HG02623 (cell line): ENCODE results near the gene MUC4.
"Not testable (repeated sequence)": the region's sequence is repeated elsewhere in the genome, so short reads cannot be mapped to it uniquely, and the experiment has no call there.

Experiments used
- ATAC-seq: cut with Tn5 transposase; IDR thresholded peaks from one replicate; pipeline ENCODE4 v1.9.1; 2021; ENCODE audit warnings: moderate library complexity; ENCODE audit not compliant: unreplicated experiment

Gene MUC4

DNA sequence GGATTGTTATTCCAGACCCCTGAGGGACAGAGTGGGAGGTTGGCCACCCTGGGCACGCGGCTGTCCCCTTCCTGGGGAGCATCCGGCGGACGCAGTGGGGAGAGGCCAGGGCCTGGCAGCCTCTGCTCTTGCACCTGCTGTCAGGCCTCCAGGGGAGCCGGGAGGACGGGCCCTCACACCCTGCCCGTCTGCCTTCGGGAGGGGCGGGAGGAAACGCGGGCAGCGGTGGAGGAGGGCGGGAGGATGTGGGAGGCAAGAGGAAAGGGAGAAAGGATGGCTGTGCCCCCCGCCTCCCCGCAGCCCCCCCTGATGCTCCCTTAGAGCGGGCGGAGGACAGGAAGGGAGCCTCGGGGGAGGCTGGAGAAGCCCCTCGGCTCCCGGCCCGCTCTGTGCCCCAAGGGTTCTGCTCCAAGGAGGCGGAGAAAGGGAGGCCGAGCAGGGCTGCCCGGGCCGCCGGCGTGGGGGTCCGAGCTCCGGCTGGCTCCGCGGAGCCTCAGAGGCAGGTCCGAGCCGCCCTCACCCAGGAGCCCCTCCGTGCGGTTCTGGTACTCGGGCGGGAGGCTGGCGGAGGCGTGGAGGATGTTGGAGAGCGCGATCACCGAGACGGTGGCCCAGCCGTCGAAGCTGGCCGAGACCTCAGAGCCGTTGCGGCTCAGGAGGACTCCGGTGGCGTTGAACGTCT lies 50.0 kb downstream of the MUC4 start:
- no peak for ATAC-seq

DNA sequence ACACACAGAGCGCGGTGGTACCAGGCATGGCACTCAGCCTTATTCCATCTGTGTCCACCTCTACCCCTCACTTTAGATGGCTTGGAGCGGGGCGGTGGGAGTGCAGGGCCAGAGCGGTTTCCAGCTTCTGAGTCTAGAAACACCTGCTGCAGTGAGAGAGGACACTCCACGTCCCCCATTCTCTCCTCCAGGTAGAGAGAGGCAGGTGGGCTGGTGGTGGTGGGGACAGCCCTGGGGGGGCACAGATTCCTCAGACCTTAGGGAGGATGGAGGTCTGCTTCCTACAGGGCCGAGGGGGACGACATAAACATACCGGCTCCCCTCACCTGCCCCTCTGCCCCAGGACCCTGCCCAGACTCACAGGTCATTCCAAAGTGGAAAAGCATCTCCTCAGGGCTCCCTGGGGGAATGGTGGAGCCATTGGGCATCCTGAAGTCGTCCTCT lies 50.6 kb downstream of the MUC4 start:
- ATAC-seq, result no peak

DNA sequence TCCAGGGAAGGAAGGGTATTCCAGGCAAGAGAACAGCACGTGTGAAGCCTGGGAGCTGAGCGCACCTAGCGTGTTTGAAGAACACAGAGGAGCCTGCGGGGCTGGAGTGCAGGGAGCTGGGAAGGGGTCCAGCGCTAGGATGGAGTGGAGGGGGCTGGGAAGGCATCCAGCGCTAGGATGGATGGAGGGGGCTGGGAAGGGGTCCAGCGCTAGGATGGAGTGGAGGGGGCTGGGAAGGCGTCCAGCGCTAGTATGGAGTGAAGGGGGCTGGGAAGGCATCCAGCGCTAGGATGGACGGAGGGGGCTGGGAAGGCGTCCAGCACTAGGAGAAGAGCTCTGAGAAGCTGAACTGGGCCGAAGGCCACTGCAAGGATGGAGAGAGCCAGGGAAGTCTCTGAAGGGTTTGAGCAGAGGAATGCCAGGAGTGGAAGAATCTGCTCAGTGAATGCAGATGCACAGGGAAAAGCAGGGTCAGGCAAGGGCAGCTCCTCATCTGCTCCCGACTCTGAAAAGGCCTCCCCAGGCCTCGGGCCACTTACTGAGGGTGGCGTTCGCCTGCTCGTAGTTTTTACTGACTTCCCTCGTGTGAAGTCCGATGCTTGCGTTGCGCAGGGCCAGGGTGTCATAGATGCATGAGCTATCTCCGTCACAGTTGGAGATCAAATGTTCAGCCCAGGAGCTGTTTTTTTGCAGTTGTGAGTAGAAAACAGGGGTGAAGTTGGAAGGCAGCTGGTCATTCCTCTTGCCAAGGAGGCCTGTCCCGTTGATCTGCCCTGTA lies 51.2 kb downstream of the MUC4 start:
- no peak for ATAC-seq

DNA sequence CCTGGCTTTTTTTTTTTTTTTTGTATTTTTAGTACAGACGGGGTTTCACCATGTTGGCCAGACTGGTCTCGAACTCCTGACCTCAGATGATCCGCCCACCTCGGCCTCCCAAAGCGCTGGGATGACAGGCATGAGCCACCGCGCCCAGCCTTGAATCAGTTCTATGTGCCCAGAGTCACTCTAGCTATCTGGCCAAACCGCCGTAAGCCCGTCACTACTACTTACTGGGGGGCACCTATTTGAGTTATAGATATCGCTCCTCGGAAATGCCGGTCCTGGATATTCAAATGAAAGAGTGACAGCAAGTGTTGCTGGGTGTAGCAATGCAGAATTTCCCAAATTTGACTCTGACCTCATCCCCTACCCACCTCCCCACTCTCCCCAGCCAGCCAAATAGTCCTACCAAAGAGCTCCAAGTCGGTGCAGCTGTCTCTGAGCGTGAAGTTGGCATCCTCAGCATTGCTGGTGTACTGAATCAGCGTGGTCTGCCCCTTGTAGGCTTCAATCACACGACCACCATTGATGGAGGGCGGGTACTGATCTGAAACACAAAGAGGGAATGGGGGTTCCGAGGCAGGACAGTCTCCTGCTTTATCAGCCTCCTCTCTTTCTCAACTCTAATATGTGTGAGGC lies 52.9 kb downstream of the MUC4 start:
- no peak for ATAC-seq

DNA sequence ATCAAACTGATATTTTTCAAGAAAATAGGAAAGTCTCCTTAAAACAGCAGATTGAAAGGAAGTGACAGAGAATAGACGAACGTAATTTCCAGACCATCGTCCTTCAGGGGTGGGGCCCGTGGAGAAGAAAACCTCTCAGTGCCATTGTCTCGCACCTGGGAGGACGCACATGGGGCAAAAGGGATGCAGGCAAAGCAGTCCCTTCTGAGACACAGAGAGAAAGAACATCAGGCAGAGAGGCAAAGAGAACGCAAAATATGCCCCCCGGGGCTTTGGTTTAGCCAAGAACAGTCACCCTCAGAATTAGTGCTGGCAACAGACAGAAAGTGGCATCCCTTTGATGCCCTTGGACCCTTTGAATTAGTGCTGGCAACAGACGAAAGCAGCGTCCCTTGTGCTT lies 53.9 kb downstream of the MUC4 start:
- no peak for ATAC-seq

DNA sequence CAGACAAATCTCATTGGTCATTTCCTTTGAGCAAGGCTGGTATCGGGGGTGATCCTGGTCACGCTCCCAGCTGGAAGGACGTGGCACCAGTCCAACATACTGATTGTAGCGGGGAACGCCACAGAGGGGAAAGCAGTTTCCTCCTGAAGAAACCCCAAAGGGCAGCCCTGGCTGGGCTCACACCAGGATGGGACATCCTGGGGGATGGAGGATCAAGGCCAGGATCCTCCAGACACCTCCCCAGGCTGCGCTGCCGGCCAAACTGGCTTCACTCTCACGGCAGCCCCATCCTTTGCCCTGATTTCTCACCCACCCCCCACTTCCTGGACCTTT lies 54.3 kb downstream of the MUC4 start:
- ATAC-seq, result no peak

DNA sequence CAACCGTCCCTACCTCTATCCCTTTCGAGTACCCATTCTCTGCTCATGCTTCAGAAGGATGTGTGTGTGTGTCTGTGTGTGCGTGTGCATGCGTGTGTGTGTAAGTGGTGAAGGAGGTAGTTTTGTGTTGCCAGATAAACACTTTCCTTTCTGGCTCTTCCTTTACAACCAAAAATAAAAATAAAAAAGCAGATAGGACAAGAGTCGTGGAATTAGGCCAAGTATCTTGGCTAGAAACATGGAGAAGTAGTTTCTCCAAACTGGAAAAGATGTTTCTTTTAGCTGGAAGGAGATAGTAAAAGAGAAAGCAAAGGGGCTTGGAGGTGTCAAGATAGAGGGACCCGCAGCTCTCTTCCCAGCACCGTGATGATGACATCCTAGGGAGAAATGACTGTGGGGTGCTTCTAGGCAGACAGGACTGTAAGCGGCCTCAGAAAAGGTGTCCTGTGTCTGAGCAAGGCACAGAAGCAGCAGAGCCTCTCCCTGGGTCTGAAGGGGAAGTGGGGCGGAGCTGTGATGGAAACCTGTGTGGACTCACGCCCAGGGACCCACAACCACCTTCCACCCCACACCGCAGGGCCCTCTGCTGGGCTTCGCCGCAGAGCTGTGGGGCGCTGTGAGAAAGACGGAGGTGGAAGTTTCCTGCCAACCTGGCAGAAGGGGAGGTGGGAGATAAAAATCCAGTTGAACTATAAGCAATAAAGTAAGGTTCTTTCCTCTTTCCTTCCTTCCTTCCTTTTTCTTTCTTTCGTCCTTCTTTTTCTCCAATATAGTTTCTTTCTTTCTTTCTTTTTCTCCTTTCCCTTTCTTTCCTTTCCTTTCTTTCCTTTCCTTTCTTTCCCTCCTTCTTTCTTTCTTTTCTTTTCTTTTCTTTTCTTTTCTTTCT lies 55.7 kb downstream of the MUC4 start:
- no peak for ATAC-seq

DNA sequence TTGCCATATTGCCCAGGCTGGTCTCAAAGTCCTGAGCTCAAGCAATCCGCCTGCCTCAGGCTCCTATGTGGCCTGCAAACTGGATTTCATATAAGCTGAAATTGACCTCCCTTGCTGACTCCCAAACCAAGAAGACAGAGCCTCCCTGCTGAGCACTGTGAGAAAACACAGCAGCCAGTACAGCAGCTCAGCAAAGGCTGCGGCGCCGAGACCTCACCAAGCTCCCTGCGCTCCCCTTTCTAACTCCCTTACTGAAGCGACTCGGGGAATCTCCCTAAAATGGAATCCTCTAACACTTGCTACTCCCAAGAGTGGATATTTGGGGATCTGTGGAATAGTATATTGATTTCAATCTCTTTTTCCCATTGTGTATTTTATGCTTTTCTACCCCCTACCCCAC lies 56.3 kb downstream of the MUC4 start:
- ATAC-seq, result no peak

DNA sequence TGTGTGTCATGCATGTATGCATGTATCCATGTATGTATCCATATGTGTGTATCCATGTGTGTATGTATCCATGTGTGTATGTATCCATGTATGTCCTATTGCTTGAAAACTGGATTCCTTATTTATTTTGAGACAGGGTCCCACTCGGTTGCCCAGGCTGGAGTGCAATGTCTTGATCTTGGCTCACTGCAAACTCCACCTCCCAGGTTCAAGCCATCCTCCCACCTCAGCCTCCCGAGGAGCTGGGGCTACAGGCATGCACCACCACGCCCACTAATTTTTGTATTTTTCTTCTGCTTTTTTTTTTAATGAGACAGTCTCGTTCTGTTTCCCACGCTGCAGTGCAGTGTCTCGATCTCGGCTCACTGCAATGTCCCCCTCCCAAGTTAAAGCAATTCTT lies 56.8 kb downstream of the MUC4 start:
- ATAC-seq, result no peak

DNA sequence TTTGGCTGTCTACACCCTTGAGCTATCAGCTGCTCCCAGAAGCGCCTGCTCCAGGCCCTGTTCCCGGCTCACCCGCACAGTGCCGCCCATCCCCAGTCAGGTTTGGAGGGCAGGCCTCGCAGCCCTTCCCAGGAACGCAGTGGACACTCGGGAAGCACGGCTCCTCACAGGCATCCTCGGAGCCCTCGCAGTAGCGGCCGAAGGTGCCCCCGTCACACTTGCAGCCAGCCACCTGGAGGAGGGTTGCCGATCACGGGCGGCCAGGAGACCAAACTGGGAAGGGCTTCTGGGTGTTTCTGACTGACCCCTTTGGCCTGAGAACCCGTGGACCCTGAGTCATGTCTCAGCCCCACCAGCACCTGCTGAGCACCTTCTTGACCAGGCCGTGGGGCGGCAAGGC lies 57.6 kb downstream of the MUC4 start:
- ATAC-seq, result no peak

DNA sequence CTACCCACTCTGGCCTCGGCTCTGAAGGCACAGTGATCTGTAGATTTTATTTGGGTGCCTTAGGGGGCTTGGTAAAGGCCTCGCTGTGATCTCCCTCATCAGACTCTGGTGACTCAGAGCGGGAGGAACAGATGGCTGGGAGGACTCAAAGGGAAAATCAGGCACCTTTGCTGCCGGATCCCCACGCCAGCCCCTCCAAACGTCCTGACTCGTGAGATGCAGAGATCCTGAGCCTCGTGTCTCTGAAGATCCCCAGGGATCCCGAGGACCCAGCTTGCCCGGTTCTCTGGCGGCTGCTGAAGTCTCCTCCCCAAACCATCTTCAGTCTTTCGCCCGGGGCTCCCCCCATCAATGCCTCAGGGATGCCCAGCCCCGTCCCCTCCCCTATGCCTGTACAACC lies 58.1 kb downstream of the MUC4 start:
- ATAC-seq, result no peak

DNA sequence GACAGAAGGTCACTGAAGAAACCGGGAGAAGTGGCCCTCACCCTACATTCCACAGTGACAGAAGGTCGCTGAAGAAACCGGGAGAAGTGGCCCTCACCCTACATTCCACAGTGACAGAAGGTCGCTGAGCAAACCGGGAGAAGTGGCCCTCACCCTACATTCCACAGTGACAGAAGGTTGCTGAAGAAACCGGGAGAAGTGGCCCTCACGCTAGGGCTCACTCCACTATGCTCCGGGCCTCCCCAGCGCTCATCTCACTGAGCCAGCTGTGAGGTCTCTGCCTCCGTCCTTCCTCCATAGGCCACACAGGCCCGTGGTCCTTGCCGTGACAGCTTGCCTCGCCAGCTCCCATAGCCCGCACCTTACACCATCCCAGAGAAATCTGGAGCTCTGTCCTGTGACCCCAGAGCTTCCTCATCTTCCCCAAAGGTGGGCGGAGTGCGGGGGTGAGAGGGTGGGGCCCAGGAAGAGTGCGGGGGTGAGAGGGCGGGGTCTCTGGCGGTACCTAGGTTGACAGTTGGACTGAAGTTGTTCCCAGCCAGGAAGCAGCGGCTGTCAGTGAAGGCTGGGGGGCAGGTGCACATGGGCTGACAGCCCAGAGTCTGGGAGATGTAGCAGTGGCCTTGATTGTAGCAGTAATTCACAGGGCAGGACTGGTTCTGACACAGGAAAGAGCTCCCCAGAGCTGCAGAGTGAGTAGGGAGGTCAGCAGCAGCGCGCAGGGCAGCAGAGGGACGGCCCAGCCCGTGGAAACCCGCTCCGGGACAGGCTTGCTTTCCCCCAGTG lies 59.0 kb downstream of the MUC4 start:
- ATAC-seq, result no peak

DNA sequence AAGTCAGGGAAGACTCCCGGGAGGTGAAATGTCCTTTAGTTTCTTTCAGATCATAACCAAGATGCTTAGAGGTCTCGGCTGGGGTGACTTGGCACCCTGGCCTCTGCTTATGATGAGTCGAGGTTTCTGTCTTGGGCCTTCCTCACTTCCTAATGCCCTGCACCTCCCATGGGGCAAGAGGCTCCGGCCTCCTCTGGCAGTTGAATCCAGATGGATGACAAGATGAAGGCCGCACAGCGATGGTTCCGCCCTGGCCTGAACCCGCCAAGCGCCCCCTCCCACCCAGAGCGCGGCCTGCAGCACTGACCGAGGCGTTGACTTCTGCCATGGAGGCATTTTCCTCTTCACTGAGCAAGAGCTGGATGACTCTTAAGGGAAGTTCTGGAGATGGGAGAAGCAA lies 59.7 kb downstream of the MUC4 start:
- no peak for ATAC-seq

DNA sequence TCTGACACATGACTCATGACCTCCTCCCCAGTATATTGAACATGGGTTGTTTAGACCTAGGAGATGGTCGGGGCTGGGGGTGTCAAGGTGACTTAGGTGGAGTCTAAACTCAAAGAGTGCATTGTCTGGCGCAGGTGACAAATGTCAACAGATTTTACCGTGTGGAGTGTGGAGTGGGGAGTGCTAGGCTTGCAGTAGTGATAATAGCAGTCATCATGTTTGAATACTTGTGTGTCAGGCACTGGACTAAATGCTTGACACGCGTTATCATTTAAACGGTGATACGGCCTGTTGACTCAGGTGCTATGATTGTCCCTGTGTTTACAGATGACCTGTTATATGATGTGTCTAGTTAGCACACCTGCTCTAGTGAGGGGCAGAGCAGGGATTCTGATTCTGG lies 60.2 kb downstream of the MUC4 start:
- no peak for ATAC-seq

DNA sequence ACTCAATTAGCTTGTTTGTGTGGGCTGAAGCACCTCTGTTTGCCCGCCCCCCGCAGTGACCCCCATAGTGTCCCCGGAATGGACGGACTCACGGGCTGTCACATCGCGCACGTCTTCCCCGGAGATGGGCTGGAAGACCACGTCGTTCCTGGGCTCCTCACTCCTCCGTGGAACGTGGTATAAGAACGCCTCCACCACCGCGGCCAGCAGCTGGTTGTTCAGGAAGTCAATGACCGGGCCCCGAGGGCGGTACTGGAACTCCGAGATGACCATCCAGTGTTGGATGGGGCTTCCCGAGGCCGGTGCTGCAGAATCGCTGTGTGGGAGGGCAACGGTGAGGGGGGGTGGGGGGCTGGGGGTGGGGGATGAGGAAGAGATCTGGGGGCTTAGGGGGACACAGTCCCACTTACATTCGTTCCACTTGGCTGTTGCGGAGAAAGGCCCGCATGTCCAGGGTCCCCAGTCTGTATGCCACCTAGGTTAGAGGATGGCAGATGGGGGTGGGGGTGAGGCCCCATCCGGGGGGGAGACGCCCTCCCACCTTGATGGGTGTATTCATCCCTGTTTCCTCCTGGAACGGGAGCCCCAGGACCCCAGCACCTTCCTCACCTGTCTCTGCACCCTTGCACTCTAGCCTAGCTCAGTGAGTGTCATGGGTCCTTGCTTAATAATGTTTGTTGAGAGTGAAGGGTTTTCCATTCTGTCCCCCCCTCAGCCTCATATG lies 60.8 kb downstream of the MUC4 start:
- no peak for ATAC-seq

DNA sequence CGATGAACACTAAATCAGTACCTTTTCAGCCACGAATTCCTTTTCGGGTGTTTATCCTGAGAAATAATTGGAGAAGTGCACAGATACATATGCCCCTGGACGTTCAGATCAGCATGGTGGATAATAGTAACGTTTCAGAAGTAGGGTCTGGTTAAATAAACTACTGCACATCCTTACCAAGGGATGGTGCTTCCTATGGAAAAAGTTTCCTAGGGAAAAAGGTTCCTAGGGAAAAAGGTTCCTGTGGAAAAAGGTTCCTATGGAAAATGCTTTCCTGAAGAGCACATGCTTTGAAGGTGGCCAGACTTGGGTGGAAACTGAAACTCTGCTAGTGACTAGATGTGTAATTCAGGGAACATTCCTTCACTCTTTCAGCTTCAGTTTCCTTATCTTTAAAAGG lies 62.6 kb downstream of the MUC4 start:
- not testable (repeated sequence) for ATAC-seq

DNA sequence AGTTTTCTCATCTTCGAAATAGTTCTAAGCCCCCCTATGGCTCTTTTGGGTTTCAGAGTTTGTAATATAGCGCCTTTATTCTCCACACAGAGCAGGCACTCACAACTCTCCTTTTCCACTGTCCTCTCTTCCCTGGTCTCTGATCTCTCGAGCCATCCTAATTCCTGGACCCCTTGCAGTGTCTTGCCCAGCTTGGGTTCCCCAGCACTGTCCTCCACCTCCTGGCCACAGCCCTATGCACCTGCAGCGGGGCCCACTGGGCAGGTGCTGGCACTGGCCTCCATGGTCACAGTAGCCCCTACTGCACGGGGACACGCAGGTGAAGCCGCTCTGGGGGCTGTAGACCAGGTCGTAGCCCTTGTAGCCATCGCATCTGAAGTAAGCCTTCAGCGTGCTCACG lies 63.1 kb downstream of the MUC4 start:
- ATAC-seq, result no peak

DNA sequence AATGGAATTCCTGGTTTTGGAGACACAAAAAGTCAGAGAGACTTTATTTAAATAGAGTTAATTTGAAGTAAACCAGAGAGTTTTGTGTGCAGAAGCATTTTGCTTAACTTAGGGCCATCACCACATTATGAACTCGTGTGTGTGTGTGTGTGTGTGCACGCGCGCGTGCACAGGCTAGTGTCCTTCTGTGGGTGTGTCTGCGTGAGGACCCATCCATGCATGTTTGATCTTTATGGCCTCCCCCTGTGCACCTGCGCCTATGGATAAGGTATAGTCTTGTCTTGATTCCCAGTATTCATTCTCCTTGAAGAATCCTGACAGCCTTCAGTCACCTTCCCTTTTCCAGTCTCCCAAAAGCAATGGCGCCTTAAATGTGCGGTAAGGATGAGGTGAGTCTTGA lies 65.0 kb downstream of the MUC4 start:
- ATAC-seq, result no peak

DNA sequence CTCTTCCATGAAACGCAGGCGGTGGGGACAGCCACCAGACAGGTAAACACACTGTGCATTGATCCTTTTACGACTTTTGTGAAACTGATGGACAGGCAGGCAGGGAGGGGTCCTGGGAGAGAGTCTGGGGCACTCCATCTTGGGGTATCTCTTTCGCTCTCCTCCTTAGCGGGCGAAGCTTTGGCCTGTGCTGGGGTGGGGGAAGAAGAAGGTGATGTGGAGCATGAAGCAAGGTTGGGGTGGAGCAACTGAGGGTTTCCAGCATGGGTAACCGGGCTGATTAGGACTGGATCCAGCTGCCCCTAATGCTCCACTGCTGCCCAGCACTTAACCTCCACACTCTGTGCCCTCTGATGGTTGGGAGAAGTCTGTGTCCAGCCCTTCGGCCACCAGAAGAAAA lies 65.4 kb downstream of the MUC4 start:
- ATAC-seq, result no peak

DNA sequence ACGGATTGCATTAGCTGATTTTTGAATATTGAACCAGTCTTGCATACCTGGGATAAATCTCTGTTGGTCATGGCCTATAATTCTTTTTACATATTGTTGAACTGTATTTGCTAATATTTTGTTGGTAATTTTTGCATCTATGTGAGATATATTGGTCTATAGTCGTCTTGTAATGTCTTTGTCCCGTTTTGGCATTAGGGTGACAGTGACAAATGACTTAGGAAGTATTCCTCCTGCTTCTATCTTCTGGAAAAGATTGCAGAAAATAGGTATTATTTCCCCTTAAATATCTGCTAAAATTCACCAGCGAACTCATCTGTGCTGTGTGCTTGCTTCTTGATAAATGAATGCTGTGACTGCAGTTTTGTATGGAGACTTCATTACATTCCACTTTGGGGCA lies 67.3 kb downstream of the MUC4 start:
- ATAC-seq, result no peak
